HUES48 (cell line): Measurements from ENCODE around the gene CRELD2.

ENCODE experiments used
- H3K27ac ChIP-seq: one replicate; pipeline ENCODE4 v1.7.0; 2013; ENCODE audit warnings: low read depth, low read length, inconsistent platforms
- H3K27me3 ChIP-seq: 2 replicates; pipeline ENCODE4 v1.6.1; 2013; ENCODE audit warnings: mild to moderate bottlenecking, low read length; ENCODE audit not compliant: control insufficient read depth, insufficient read depth
- H3K36me3 ChIP-seq: 2 replicates; pipeline ENCODE4 v1.6.1; 2013; ENCODE audit warnings: low read length; ENCODE audit not compliant: control insufficient read depth, insufficient read depth
- H3K4me1 ChIP-seq: 2 replicates; pipeline ENCODE4 v1.6.1; 2013; ENCODE audit warnings: mild to moderate bottlenecking, low read length; ENCODE audit not compliant: control insufficient read depth, insufficient read depth
- H3K4me3 ChIP-seq: 2 replicates; pipeline ENCODE4 v1.5.1; 2013; ENCODE audit warnings: mild to moderate bottlenecking, low read depth, low read length
- H3K9ac ChIP-seq: 2 replicates; pipeline ENCODE4 v1.6.1; 2013; ENCODE audit warnings: mild to moderate bottlenecking, low read depth, low read length, moderate library complexity
- H3K9me3 ChIP-seq: 2 replicates; pipeline ENCODE4 v1.6.1; 2013; ENCODE audit warnings: low read length; ENCODE audit not compliant: control insufficient read depth, insufficient read depth

The CRELD2 gene

GRCh38 chr22:49924113-49924833, 5.8 kb downstream of the CRELD2 start:
- peaks cover 13% of the 10 kb centered on the region for H3K36me3 ChIP-seq
- peaks cover 1% of the 10 kb centered on the region; the same call in 1 of the 2 replicates for H3K4me1 ChIP-seq
- no peaks in the 10 kb centered on the region for H3K9me3 ChIP-seq
- no peak overlapping the region for H3K27ac ChIP-seq
- no peak overlapping the region for H3K9ac ChIP-seq
- H3K4me3 ChIP-seq: no peak overlapping the region
- H3K27me3 ChIP-seq: no peaks in the 10 kb centered on the region

GRCh38 chr22:49925525-49926128, 7.2 kb downstream of the CRELD2 start:
- peaks cover 8% of the 10 kb centered on the region for H3K36me3 ChIP-seq
- 0 out of 2 replicates have a peak, but pooled peaks cover 2% of the 10 kb centered on the region for H3K4me1 ChIP-seq
- H3K27me3 ChIP-seq: peaks cover 10% of the 10 kb centered on the region
- no peak overlapping the region for H3K27ac ChIP-seq
- no peaks in the 10 kb centered on the region for H3K9me3 ChIP-seq
- no peak overlapping the region for H3K9ac ChIP-seq
- no peak overlapping the region for H3K4me3 ChIP-seq

GRCh38 chr22:49926916-49927315, 8.5 kb downstream of the CRELD2 start:
- Histone ChIP-seq H3K36me3 (no peaks in the 10 kb centered on the region; the same call in 1 of the 2 replicates), H3K9ac (no peak overlapping the region), H3K27me3 (peaks cover 15% of the 10 kb centered on the region), H3K4me1 (0 out of 2 replicates have a peak, but pooled peaks cover 2% of the 10 kb centered on the region), H3K9me3 (no peaks in the 10 kb centered on the region), H3K4me3 (no peak overlapping the region), H3K27ac (no peak overlapping the region)

- H3K4me1 ChIP-seq: 0 out of 2 replicates have a peak, but pooled peaks cover 2% of the 10 kb centered on the region
- H3K9ac ChIP-seq: no peak overlapping the region
- no peak overlapping the region for H3K27ac ChIP-seq
Observed at GRCh38 chr22:49927483-49928184, 9.2 kb downstream of the CRELD2 start.

GRCh38 chr22:49928185-49928495, 9.7 kb downstream of the CRELD2 start:
- Histone ChIP-seq H3K9ac (no peak overlapping the region), H3K36me3 (no peaks in the 10 kb centered on the region; the same call in 1 of the 2 replicates), H3K9me3 (no peaks in the 10 kb centered on the region), H3K27me3 (peaks cover 15% of the 10 kb centered on the region), H3K4me1 (0 out of 2 replicates have a peak, but pooled peaks cover 2% of the 10 kb centered on the region), H3K4me3 (no peak overlapping the region), H3K27ac (no peak overlapping the region)

More at GRCh38 chr22:49927483-49928184, 9.2 kb downstream of the CRELD2 start:
- Histone ChIP-seq H3K36me3 (no peaks in the 10 kb centered on the region; the same call in 1 of the 2 replicates), H3K9me3 (no peaks in the 10 kb centered on the region), H3K4me3 (no peak overlapping the region), H3K27me3 (peaks cover 15% of the 10 kb centered on the region)

GRCh38 chr22:49928555-49929210, 10.2 kb downstream of the CRELD2 start:
- no peak overlapping the region for H3K9ac ChIP-seq
- no peak overlapping the region for H3K4me3 ChIP-seq
- peaks cover 15% of the 10 kb centered on the region for H3K27me3 ChIP-seq
- H3K9me3 ChIP-seq: no peaks in the 10 kb centered on the region
- no peaks in the 10 kb centered on the region; the same call in 1 of the 2 replicates for H3K36me3 ChIP-seq
- H3K27ac ChIP-seq: no peak overlapping the region
- 0 out of 2 replicates have a peak, but pooled peaks cover 2% of the 10 kb centered on the region for H3K4me1 ChIP-seq

GRCh38 chr22:49929211-49929979, 11.0 kb downstream of the CRELD2 start:
- Histone ChIP-seq H3K4me3 (no peak overlapping the region; the same call in 1 of the 2 replicates), H3K4me1 (0 out of 2 replicates have a peak, but pooled peaks cover 6% of the 10 kb centered on the region), H3K9ac (no peak overlapping the region), H3K27me3 (peaks cover 15% of the 10 kb centered on the region), H3K27ac (no peak overlapping the region), H3K36me3 (no peaks in the 10 kb centered on the region; the same call in 1 of the 2 replicates), H3K9me3 (no peaks in the 10 kb centered on the region)

- Histone ChIP-seq H3K27me3 (peaks cover 15% of the 10 kb centered on the region), H3K9me3 (no peaks in the 10 kb centered on the region), H3K27ac (no peak overlapping the region), H3K9ac (no peak overlapping the region), H3K4me1 (0 out of 2 replicates have a peak, but pooled peaks cover 6% of the 10 kb centered on the region), H3K4me3 (no peak overlapping the region), H3K36me3 (no peaks in the 10 kb centered on the region; the same call in 1 of the 2 replicates)
Observed at GRCh38 chr22:49929994-49930575, 11.7 kb downstream of the CRELD2 start.

GRCh38 chr22:49930596-49931412, 12.4 kb downstream of the CRELD2 start:
- H3K9me3 ChIP-seq: no peaks in the 10 kb centered on the region
- no peak overlapping the region for H3K9ac ChIP-seq
- no peak overlapping the region for H3K27ac ChIP-seq
- H3K27me3 ChIP-seq: peaks cover 15% of the 10 kb centered on the region
- no peak overlapping the region for H3K4me3 ChIP-seq
- H3K36me3 ChIP-seq: no peaks in the 10 kb centered on the region
- H3K4me1 ChIP-seq: 0 out of 2 replicates have a peak, but pooled peaks cover 6% of the 10 kb centered on the region
